RCC 7860 (cell line): ENCODE measurements around the gene ELAVL3.
A peak's percentile ranks its signal among the peaks of the same experiment; 100 is the strongest.
"Not testable (repeated sequence)": the region's sequence is repeated elsewhere in the genome, so short reads cannot be mapped to it uniquely, and the experiment has no call there.

Source experiments
- DNase-seq: peaks from one replicate; pipeline ENCODE4 v3.0.0-alpha.2; 2015; ENCODE audit warnings: low spot score
- FAIRE-seq: peaks from 2 replicates; lab custom pipeline; 2012; peaks lifted over from hg19 to GRCh38; lab: Jason Lieb, UNC

ELAVL3 gene

DNA sequence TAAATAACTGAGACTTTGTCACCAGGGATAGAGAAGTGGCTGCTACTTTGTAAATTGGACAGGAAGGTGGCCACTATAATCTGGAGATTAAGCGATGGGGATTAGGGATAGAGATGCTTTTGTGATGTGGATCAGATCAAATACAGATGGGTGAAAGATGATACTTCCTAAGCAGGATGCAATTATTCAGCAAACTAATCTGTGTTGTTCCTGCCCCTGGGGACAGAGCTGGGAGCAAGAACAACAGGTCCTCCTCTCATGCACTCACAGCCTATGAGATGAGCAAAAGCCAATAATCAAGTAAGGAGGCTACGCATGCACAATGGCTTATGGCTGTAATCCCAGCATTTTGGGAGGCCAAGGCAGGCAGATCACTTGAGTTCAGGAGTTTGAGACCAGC lies 66.3 kb downstream of the ELAVL3 start:
- FAIRE-seq, result no peak

DNA sequence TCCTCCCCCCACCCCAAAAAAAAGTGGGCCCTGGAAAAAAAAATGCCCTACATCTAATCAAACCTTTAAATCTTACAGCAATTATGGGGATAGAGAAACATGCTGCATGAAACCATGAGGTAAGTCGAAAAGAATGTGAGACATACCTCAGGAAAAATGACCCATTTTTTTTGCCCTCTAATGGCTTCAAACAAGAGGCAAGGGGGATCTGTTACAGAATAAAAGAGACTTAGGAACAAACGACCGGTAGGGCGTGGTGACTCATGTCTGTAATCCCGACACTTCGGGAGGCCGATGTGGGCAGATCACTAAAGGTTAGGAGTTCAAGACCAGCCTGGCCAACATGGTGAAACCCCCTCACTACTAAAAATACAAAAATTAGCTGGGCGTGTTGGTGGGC lies 70.2 kb downstream of the ELAVL3 start:
- no peak for FAIRE-seq
- DNase-seq, result peak; percentile 64

More for the DNA sequence above, 66.3 kb downstream of the ELAVL3 start:
- no peak for DNase-seq

DNA sequence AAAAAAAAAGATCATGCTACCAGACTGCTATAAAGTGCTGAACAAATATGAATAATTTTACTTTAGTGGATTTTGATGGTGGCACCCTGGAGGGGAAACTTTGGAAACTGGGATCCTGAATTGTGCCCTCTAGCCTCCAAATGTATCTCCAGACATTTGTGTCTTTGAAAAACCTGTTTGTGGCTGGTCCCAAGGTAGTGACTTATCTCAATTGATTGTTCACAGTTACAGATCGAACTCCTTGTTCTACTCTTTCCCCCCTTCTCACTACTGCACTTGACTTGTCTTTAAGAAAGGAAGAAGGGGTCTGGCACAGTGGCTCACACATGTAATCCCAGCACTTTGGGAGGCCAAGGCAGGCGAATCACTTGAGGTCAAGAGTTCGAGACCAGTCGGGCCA lies 72.3 kb downstream of the ELAVL3 start:
- DNase-seq (no peak), FAIRE-seq (no peak)

DNA sequence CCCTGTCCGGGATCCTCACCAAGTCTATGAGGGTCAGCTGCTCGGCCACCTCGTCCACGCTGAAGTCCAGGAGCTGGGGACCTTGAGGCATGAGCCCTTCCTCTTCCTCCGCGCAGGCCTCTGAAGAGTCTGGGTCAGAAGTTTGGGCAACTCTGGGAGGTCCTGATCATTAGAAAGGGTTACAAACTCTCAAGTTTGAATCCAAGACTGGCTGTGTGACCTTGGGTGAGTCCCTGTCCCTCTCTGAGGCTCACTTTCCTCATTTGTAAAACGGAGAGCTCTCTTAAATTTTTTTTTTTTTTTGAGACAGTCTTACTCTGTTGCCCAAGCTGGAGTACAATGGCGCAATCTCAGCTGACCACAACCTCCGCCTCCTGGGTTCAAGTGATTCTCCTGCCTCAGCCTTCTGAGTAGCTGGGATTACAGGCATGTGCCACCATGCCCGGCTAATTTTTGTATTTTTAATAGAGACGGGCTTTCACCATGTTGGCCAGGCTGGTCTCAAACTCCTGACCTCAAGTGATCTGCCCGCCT lies 74.1 kb downstream of the ELAVL3 start:
- not testable (repeated sequence) for DNase-seq, FAIRE-seq

- DNase-seq (no peak), FAIRE-seq (no peak)
These were observed 74.8 kb downstream of the ELAVL3 start for GRCh38 chr19:11405846-11406643.

GRCh38 chr19:11404588-11405222 lies 76.1 kb downstream of the ELAVL3 start:
- DNase-seq, result no peak
- FAIRE-seq, result no peak

- no peak for FAIRE-seq
These were observed 78.9 kb downstream of the ELAVL3 start for GRCh38 chr19:11401808-11402543.

More at GRCh38 chr19:11401808-11402543, 78.9 kb downstream of the ELAVL3 start:
- no peak for DNase-seq
